ENCODE measurements around the gene STAG1.
"Not testable (repeated sequence)": the region's sequence is repeated elsewhere in the genome, so short reads cannot be mapped to it uniquely, and the experiment has no call there.

The STAG1 gene

GRCh38 chr3:136745916-136746315, 6.3 kb downstream of the STAG1 start:
- TF ChIP-seq, protein P1, sequence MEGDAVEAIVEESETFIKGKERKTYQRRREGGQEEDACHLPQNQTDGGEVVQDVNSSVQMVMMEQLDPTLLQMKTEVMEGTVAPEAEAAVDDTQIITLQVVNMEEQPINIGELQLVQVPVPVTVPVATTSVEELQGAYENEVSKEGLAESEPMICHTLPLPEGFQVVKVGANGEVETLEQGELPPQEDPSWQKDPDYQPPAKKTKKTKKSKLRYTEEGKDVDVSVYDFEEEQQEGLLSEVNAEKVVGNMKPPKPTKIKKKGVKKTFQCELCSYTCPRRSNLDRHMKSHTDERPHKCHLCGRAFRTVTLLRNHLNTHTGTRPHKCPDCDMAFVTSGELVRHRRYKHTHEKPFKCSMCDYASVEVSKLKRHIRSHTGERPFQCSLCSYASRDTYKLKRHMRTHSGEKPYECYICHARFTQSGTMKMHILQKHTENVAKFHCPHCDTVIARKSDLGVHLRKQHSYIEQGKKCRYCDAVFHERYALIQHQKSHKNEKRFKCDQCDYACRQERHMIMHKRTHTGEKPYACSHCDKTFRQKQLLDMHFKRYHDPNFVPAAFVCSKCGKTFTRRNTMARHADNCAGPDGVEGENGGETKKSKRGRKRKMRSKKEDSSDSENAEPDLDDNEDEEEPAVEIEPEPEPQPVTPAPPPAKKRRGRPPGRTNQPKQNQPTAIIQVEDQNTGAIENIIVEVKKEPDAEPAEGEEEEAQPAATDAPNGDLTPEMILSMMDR (IDR thresholded peaks at IDR 0.05; ENCODE audit: insufficient read depth, missing control alignments), result no peak
- FAIRE-seq, result no peak

DNA sequence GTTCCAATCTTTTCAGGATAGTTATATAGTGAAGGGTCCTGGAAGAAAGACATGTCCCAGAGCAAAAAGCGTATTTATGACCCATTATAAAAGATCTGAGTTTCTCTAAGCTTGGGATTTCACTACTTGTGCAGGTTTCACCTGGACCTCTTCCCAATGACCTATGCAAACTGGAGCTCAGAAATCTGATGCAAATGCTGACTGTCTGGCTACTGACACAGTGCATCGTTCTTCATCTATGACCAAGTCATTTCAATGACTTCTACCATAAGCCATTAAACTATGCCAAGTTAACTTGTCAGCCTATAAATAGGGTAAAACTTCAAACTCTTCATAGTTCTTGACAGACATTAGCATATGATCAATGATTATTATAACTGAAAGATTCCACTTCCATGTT, 11.1 kb downstream of the STAG1 start:
- DNase-seq (ENCODE audit: insufficient read length, low spot score), result no peak
- FAIRE-seq, result no peak
- TF ChIP-seq, protein P1 (IDR thresholded peaks at IDR 0.05; ENCODE audit: insufficient read depth, missing control alignments), result no peak

More at GRCh38 chr3:136745916-136746315, 6.3 kb downstream of the STAG1 start:
- no peak for DNase-seq (ENCODE audit: insufficient read length, low spot score)

- no peak for DNase-seq (ENCODE audit: insufficient read length, low spot score)
- TF ChIP-seq, protein P1 (IDR thresholded peaks at IDR 0.05; ENCODE audit: insufficient read depth, missing control alignments), result no peak
- no peak for FAIRE-seq
Observed at GRCh38 chr3:136740351-136740958, 11.7 kb downstream of the STAG1 start.

DNA sequence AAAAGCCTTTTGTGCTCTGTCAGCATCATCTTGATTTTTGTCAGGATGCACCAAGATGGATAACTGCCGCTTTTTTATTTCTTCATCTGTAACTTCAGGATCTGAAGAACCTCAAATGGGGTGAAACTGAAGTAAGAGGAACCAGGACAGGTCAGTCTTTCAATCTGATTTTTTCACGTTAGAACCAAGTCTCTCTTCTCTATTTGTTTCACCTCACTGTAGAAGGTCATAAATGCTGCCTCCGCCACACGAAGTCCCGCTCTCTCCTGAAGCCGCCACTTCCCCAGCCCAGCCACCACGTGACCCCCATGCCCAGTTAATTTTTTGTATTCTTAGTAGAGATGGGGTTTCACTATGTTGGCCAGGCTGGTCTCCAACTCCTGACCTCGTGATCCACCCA, 15.2 kb downstream of the STAG1 start:
- not testable (repeated sequence) for FAIRE-seq; DNase-seq (ENCODE audit: insufficient read length, low spot score)

DNA sequence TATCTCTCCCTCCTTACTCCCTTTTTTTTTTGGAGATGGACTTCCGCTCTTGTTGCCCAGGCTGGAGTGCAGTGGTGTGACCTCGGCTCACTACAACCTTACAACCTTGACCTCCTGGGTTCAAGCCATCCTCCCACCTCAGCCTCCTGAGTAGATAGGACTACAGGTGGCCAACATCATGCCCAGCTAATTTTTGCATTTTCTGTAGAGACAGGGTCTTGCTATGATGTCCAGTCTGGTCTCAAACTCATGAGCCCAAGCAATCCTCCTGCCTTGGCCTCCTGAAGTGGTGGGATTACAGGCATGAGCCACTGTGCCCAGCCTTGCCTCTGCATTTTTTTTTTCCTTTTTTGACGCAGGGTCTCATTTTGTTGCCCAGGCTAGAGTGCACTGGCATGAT, 17.1 kb downstream of the STAG1 start:
- no peak for FAIRE-seq
- TF ChIP-seq, protein P1 (IDR thresholded peaks at IDR 0.05; ENCODE audit: insufficient read depth, missing control alignments), result no peak
- no peak for DNase-seq (ENCODE audit: insufficient read length, low spot score)

DNA sequence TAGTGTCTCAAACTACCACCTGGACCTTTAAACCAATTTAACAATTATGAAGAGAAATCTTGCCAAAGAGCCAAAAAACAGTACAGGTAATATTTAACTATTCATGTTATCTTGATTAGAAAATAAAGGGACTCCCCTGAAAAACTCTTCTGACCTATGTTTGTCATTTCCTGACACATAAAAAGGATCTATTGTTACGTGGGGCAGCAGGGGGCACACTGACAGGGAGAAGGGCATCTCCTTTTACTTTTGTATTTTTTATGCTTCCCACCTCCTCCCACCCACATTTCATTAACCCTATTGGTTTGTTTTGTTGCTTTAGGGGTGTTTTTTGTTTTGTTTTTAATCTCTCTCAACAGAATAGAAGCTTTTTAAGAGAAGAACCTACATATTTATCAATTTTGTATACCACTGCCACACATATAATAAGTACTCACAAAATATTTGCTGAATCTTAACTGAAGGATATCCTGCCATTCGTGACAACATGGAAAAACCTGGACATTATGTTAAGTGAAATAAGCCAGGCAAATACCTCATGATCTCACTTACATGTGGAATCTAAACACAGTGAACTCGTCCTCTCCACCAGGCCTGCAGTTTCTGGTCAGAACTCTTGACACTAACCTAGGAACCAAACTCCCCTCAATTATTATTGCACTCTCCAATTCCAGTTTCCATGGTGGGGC, 17.7 kb downstream of the STAG1 start:
- TF ChIP-seq, protein P1 (IDR thresholded peaks at IDR 0.05; ENCODE audit: insufficient read depth, missing control alignments), result no peak
- no peak for FAIRE-seq
- DNase-seq (ENCODE audit: insufficient read length, low spot score), result no peak

DNA sequence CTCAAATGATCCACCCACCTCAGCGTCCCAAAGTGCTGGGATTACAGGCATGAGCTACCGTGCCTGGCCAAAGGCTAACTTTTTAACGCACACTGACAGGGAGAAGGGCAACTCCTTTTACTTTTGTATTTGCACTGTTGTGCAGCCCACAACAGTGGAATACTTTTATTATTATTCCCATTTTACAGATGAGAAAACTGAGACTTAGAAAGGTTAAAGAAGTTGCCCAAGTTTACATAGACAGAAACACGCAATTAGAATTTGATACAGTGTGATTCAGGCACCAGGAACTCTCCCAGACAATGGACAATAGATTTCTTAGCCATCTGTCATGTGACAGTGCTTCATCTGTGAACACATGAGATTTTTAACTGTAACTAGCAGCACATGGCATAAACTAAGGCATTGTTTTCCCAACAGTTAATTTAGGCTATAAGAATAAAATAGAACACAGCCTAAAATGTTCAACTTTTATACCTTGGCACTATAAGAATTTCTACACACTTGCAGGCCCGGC, 18.8 kb downstream of the STAG1 start:
- DNase-seq (ENCODE audit: insufficient read length, low spot score) (no peak), FAIRE-seq (no peak)
- TF ChIP-seq, protein P1 (IDR thresholded peaks at IDR 0.05; ENCODE audit: insufficient read depth, missing control alignments), result no peak

Measured in D721Med (cell line).